GM12864 (cell line): ENCODE data around the gene CERK.

Experiments used
- DNase-seq: peaks from one replicate; pipeline ENCODE4 v3.0.0-alpha.2; 2011; ENCODE audit warnings: low read depth
- H3K4me3 ChIP-seq: 2 replicates; pipeline ENCODE4 v1.5.1; 2011; ENCODE audit warnings: mild to moderate bottlenecking, low read depth, low read length, control low read depth
- CTCF ChIP-seq: IDR thresholded peaks from 2 replicates; pipeline ENCODE4 v1.5.1; 2011; ENCODE audit warnings: low read depth, mild to moderate bottlenecking, moderate library complexity, low read length, control low read depth, inconsistent platforms; ENCODE audit errors: missing control alignments

Gene CERK

GRCh38 chr22:46707827-46708570 is 30.1 kb downstream of the CERK start:
- no peak for DNase-seq
- TF ChIP-seq CTCF, result no peak
- H3K4me3 ChIP-seq, result no peak overlapping the region

- no peak overlapping the region for H3K4me3 ChIP-seq
- TF ChIP-seq CTCF, result no peak
- DNase-seq, result no peak
Observed at GRCh38 chr22:46707305-46707704, 30.7 kb downstream of the CERK start.

- TF ChIP-seq CTCF, result no peak
- no peak overlapping the region for H3K4me3 ChIP-seq
- no peak for DNase-seq
Observed at GRCh38 chr22:46706060-46706459, 32.0 kb downstream of the CERK start.

GRCh38 chr22:46703996-46704370 is 34.1 kb downstream of the CERK start:
- no peak for TF ChIP-seq CTCF
- no peak for DNase-seq

GRCh38 chr22:46703171-46703995 is 34.7 kb downstream of the CERK start:
- TF ChIP-seq CTCF, result no peak
- no peak overlapping the region for H3K4me3 ChIP-seq
- no peak for DNase-seq

More at GRCh38 chr22:46703996-46704370, 34.1 kb downstream of the CERK start:
- H3K4me3 ChIP-seq, result no peak overlapping the region

- no peak for TF ChIP-seq CTCF
- DNase-seq, result no peak
- no peak overlapping the region for H3K4me3 ChIP-seq
Observed at GRCh38 chr22:46701262-46701661, 36.8 kb downstream of the CERK start.
